GM12865 (cell line): Measurements from ENCODE around the gene GPC1.

Experiments
- DNase-seq: peaks from one replicate; pipeline ENCODE4 v3.0.0; 2010; ENCODE audit warnings: low read depth
- H3K4me3 ChIP-seq: 2 replicates; pipeline ENCODE4 v1.5.1; 2011; ENCODE audit warnings: mild to moderate bottlenecking, low read depth, low read length, control low read depth
- TF ChIP-seq, protein P1 (sequence below): IDR thresholded peaks from 2 replicates; pipeline ENCODE4 v1.5.1; 2011; ENCODE audit warnings: low read length, control low read depth, low read depth, inconsistent platforms; ENCODE audit not compliant: insufficient read depth; ENCODE audit errors: missing control alignments

Gene GPC1

DNA sequence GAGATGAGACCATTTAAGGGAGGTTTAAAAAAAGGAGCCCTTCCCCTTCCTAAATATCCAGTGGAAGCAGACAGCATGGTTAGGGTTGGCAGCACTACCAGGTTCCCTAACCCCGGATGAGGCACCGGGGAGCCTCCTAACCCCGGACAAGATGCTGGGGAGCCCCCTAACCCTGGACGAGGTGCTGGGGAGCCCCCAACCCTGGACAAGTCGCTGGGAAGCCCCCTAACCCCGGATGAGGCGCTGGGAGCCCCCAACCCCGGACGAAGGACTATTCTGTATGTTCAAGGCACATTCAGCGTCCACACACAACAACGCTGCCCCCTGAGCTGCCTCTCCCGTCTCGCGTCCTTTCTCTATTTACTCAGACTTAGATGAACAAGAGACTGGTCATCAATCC lies 70.4 kb downstream of the GPC1 start:
- TF ChIP-seq, protein P1, sequence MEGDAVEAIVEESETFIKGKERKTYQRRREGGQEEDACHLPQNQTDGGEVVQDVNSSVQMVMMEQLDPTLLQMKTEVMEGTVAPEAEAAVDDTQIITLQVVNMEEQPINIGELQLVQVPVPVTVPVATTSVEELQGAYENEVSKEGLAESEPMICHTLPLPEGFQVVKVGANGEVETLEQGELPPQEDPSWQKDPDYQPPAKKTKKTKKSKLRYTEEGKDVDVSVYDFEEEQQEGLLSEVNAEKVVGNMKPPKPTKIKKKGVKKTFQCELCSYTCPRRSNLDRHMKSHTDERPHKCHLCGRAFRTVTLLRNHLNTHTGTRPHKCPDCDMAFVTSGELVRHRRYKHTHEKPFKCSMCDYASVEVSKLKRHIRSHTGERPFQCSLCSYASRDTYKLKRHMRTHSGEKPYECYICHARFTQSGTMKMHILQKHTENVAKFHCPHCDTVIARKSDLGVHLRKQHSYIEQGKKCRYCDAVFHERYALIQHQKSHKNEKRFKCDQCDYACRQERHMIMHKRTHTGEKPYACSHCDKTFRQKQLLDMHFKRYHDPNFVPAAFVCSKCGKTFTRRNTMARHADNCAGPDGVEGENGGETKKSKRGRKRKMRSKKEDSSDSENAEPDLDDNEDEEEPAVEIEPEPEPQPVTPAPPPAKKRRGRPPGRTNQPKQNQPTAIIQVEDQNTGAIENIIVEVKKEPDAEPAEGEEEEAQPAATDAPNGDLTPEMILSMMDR: no peak
- H3K4me3 ChIP-seq: no peak overlapping the region
- DNase-seq: no peak

DNA sequence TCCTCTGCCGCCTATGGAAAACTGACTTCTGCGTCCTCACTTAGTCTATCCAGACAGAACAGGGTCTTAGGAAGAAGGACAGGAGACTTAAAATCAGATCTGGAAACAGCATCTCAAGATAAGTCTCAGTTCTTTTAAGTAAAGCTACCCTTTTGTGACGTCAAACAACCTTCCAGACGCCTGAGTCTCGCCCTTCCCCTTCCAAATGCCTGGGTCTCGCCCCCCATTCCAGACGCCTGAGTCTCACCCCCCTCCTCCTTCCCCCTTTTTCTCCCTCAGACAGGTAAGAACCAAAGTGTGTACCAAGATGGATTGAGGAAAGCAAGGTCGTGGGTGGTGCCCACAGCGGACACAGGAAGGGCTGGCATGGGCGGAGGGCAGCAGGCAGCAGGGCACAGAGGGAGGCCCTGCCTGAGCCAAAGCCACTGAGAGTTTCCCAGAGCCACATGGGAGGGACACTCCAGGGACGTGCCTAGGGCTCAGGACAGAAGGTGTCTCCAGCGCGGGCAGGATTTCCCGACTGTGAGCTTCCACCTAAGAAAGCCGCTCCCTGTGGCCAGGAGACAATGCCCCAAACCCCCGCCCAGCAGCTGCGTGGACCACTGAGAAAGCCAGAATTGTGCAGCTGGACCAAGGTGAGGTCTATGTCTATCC lies 71.1 kb downstream of the GPC1 start:
- TF ChIP-seq, protein P1: no peak
- no peak overlapping the region for H3K4me3 ChIP-seq
- DNase-seq: no peak

DNA sequence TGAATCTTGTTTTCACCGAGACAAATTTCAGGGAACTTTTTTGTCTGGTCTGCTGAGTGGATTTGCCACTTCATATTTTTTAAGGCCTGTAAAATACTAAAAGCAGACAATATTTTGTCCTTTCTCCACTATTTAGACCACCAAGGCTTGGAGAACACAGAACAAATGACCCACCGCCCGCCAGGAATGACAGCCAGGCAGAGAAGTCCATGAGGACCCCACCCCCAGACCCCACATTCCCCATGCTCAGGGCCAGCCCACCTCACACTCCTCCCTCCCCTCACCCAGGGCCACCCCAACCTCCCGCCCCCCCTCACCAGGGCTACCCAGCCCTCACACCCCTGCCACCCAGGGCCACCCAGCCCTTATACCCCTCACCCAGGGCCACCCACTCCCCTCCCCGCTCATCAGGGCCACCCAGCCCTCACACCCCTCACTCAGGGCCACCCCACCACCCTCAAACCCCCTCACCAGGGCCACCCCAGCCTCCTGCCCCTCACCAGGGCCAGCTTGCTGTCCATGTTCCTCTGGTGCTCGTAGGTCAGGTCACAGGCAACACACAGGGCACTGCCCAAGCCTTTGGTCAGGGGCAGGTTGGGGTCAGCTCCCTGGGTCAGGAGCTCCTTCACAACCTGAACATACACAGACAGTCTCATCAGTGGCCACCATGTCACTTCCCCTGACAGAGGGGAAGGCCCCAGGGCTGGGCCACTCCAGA lies 71.8 kb downstream of the GPC1 start:
- DNase-seq: no peak
- no peak overlapping the region for H3K4me3 ChIP-seq
- TF ChIP-seq, protein P1: no peak

DNA sequence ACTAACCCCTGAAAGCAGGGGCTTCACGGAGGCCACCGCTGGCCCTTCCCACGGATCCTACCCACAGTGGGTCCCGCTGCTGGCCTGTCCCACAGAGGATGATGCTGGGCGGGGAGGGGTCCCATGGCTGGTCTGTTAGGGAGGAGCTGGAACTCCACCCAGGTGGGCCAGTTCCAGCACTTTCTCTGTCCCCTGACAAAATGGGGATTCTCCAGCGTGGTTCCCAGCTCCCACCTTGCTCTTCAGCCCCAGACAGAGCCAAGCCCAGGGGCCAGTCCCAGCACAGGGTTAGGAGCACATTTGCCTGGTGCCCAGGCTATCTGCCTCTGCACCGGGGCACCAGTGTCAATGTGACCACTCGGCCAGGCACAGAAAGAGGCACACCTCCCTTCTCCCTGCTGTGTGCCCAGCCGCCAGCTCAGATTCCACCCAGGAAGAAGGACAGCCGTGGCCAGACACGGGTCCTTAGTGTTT lies 72.4 kb downstream of the GPC1 start:
- DNase-seq: no peak
- H3K4me3 ChIP-seq: no peak overlapping the region
- TF ChIP-seq, protein P1: no peak

DNA sequence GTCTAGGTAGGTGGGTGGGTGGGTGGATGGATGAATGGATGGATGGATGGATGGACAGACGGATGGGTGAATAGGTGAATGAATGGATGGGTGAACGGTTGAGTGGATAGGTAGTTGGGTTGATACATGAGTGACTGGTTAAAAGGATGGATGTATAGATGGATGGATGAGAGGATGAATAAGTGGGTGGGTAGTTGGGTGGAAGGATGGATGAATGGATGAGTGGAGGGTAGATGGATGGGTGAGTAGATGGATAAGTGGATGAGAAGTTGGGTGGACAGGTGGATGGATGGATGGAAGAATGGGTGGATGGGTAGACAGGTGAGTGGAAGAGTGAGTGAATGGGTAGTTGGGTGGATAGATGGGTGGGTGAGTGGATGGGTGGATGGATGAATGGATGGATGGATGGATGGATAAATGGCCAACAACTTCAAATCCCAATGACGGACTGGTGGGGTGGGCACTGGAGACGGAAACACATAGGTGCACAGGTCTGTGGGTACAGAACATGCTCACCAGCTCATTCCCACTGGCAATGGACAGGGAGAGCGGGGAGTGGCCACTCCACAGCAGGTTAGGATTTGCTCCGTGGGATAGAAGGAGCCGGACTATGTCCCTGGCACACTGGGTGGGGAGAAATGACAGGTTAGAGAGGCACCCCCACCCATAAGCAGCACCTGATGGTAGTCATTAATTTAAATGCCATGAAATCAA lies 73.5 kb downstream of the GPC1 start:
- TF ChIP-seq, protein P1: no peak
- DNase-seq: no peak
- no peak overlapping the region for H3K4me3 ChIP-seq

DNA sequence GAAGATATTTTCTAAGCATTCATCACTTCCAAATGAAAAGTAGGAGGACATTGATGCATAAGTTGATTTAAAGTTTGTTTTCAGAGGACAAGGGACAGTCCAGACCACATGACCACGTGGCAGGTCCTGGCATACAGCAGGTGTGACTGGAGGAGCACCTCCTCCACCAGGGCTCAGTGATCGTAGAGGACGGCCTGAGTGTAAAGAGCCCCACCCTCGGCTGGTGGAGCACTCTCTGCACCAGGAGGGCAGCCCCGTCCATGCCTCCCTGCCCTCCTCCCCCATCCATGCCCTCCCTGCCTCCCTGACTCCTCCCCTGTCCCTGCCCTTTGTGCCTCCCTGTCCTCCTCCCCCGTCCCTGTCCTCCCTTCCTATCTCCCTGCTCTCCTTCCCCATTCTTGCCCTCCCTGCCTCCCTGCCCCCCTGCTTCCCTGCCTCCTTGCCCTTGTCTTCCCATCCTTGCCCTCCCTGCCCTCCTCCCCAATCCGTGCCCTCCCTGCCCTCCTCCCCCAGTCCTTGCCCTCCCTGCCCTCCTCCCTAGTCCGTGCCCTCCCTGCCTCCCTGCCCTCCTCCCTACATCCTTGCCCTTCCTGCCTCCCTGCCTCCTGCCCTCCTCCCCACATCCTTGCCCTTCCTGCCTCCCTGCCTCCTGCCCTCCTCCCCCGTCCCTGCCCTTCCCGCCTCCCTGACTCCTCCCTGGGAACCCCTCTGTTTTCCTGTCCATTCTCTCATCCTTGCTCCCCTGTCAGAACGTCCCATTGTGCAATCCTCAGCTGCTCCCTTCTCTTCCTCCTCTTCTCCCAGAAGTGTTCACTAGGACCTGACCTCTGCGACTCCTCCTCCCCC lies 74.4 kb downstream of the GPC1 start:
- H3K4me3 ChIP-seq: no peak overlapping the region
- no peak for DNase-seq
- TF ChIP-seq, protein P1: no peak
